ENCODE data around the gene ZNF300. TPM values are rescaled to one million over a fixed set of nuclear protein-coding genes. Genes with fewer than 3 reads are reported as not detected.
A peak's percentile ranks its signal among the peaks of the same experiment; 100 is the strongest.

Gene ZNF300
- total and polyA plus RNA-seq, 2 of the 13 experiments (the other 11 are each of a cell fraction or from before 2014, with no cell fraction given), result 2.7 to 6.8 TPM

DNA sequence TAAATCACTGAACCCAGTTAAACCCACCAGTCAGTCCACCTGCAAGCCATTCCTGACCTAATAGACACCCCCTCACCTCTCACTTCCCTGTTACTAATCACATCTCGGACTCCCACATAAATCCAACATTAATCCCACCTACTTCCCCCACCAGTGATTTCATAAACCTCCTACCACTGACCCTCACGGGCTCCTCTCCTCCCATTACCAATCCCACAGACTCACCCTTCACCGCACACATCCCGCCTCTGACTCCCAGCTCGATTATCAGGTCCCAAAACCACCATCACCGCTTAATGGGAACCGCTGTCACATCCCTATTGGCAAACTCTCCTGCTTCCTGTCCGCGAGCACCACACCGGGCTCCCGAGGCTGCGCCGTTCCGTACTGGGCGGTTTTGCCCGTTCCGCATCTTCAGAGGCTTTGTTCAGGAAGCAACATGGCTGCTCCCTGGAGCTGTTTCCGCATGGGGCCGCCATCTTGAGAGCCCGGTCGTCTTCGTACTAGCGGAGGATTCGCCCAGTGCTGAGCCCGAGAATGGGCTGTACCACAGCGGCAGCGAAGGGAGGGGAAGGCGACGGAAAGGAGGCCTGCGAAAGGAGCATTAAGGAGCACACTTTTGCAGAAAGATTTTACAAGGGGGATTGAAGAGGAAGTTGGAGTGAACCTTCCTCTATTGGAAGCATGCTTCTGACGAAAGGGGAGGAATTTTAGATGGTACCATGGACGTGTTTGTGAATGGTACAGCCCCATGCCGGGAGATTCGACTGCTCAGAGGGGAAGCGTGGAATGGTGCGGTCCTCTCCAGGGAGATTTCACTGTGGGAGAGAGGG is at the start of gene ZNF300 (continued):
- TF ChIP-seq ZNF761 (CRISPR knock-in tag; conservative IDR thresholded peaks at IDR 0.05) (0 out of 2 replicates have a peak, but pooled peaks have one; percentile 35), HOXA5 (CRISPR knock-in tag; IDR thresholded peaks at IDR 0.05) (no peak; the same call in 1 of the 2 replicates), SMARCE1 (IDR thresholded peaks at IDR 0.05; ENCODE audit: borderline replicate concordance) (no peak), SMAD3 (CRISPR knock-in tag; IDR thresholded peaks at IDR 0.05) (peak; percentile 54; the same call in 1 of the 2 replicates), ZNF563 (CRISPR knock-in tag; IDR thresholded peaks at IDR 0.05) (no peak), NONO (IDR thresholded peaks at IDR 0.05) (no peak), NONO (CRISPR knock-in tag; conservative IDR thresholded peaks at IDR 0.05) (peak; percentile 78), ZSCAN22 (CRISPR knock-in tag; IDR thresholded peaks at IDR 0.05) (no peak), ZNF224 (CRISPR knock-in tag; IDR thresholded peaks at IDR 0.05) (no peak), ZNF10 (CRISPR knock-in tag; IDR thresholded peaks at IDR 0.05; ENCODE audit: borderline replicate concordance, low read depth) (no peak), ZNF7 (CRISPR knock-in tag; IDR thresholded peaks at IDR 0.05) (no peak), ZNF614 (CRISPR knock-in tag; IDR thresholded peaks at IDR 0.05; ENCODE audit: borderline replicate concordance) (no peak), SIN3B (IDR thresholded peaks at IDR 0.05; ENCODE audit: low read length) (peak; percentile 86), GATAD1 (CRISPR knock-in tag; IDR thresholded peaks at IDR 0.05) (peak; percentile 67; the same call in 1 of the 2 replicates), NCOA5 (CRISPR knock-in tag; IDR thresholded peaks at IDR 0.05) (no peak), SALL1 (CRISPR knock-in tag; IDR thresholded peaks at IDR 0.05) (peak; percentile 83), EP300 (IDR thresholded peaks at IDR 0.05; ENCODE audit: low read depth in 2 of 2, low read length in 2 of 2) (0 out of 4 replicates have a peak, but pooled peaks of 1 of the 2 experiments have one; percentile 20), EP300 (CRISPR knock-in tag; IDR thresholded peaks at IDR 0.05; ENCODE audit: borderline replicate concordance) (no peak), ZNF484 (CRISPR knock-in tag; IDR thresholded peaks at IDR 0.05; ENCODE audit: borderline replicate concordance, low read depth) (no peak), TSC22D2 (CRISPR knock-in tag; IDR thresholded peaks at IDR 0.05; ENCODE audit: borderline replicate concordance) (no peak), E2F5 (CRISPR knock-in tag; conservative IDR thresholded peaks at IDR 0.05) (peak; percentile 87), ZNF280D (CRISPR knock-in tag; IDR thresholded peaks at IDR 0.05) (peak; percentile 95), CREM (IDR thresholded peaks at IDR 0.05) (peak; percentile 71), CREM (CRISPR knock-in tag; IDR thresholded peaks at IDR 0.05) (no peak)
- TF ChIP-seq, protein P1, sequence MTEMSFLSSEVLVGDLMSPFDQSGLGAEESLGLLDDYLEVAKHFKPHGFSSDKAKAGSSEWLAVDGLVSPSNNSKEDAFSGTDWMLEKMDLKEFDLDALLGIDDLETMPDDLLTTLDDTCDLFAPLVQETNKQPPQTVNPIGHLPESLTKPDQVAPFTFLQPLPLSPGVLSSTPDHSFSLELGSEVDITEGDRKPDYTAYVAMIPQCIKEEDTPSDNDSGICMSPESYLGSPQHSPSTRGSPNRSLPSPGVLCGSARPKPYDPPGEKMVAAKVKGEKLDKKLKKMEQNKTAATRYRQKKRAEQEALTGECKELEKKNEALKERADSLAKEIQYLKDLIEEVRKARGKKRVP (CRISPR knock-in tag; IDR thresholded peaks at IDR 0.05), result no peak
